CD4-positive, alpha-beta T cell treated with Interleukin-15 for 1 hour (primary cell): ENCODE results near the gene ACAD11.

Experiments
- DNase-seq: peaks from one replicate; pipeline ENCODE4 v3.0.0-alpha.2; 2020

ACAD11 gene

DNA sequence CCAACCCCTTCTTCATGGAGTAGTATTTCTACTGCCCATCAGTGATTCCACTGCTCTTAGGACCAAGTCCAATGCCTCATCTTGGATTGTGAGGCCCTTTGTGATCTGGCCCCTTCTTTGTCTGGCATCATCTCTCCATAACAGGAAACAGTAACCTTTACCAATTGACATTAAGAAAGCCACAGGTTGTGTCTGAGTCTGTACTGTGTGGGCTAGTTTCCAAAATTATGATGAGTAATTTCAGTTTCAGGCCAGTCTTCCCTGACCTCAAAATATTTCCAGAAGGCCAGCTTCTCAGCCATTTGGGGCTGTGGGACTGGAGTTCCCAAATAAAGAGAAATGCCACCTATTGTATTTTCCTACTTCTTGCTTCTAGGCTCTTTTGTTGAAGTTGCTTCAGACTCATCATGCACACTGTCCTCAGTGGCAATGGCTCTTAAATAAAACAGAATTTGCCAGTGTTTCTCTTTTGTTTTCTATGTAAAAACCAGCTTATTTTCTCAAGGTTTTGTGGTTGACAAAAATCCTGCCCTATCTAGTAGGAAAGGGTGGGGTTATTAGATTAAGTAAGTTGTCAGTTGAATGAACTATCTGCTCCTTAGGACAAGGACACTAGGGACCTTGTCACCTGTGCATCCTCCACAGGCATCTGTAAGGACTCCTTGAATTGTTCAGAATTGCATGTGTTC is 109.6 kb downstream of the ACAD11 start:
- DNase-seq, result no peak

- no peak for DNase-seq
These were observed 110.4 kb downstream of the ACAD11 start for GRCh38 chr3:132549169-132549568.

- no peak for DNase-seq
These were observed 114.1 kb downstream of the ACAD11 start for GRCh38 chr3:132545471-132545870.

DNA sequence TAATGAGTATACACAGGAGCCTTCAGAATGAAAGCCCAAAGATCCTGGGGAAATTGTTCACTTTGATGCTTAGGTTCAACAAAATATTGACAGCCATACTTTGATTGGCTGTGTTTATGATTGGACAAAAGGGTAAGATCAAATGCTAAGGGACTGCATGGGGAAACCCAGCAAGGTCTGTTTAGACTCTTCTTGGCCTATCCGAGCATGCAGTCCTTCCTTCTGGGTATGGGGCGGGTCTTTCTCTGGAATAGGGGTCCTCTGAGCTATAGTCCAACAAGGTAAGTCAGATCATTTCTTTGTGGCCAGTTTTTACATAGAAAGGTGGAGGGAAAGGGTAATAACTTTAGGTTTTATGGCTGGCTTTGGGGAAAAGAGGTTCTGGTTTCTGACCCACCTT is 115.5 kb downstream of the ACAD11 start:
- DNase-seq, result no peak

DNA sequence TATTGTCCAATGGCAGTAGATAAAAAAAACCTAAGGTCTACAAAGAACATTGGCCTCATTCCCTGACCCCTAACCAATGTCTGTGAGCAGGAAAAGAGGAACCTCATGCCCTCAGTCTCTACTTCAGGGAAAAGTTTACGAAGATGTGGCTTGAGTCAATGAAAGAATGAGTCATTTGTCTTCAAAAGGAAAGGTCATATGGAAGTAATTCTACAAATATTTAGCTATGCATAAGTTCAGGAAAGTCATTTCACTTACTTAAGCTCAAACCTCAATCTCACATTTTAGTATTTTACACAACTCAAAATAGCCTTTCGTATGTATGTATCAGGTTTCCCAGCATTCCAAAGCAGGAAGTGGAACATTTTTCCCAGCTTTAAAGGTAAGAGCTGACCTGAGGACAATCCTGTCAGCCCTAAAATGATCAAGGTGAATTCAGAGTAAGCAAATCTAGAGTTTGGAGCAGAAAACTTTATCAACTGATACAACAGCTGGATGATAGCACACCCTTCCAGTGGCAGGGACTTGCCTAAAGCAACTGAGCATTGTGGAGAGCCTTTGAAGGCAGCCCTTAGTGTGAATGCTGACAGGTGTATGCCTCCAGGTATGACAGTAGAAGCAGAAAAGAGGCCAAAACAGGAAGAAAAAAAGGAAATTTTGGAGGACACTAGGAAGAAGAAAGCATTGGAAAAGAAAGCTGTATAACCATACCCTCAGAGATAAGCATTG is 116.4 kb downstream of the ACAD11 start:
- DNase-seq, result no peak

- no peak for DNase-seq
These were observed 117.0 kb downstream of the ACAD11 start for GRCh38 chr3:132542577-132542976.

GRCh38 chr3:132539681-132540080 is 119.9 kb downstream of the ACAD11 start:
- no peak for DNase-seq

- DNase-seq, result no peak
These were observed 121.5 kb downstream of the ACAD11 start for GRCh38 chr3:132538072-132538471.

GRCh38 chr3:132537297-132537696 is 122.3 kb downstream of the ACAD11 start:
- DNase-seq, result no peak

DNA sequence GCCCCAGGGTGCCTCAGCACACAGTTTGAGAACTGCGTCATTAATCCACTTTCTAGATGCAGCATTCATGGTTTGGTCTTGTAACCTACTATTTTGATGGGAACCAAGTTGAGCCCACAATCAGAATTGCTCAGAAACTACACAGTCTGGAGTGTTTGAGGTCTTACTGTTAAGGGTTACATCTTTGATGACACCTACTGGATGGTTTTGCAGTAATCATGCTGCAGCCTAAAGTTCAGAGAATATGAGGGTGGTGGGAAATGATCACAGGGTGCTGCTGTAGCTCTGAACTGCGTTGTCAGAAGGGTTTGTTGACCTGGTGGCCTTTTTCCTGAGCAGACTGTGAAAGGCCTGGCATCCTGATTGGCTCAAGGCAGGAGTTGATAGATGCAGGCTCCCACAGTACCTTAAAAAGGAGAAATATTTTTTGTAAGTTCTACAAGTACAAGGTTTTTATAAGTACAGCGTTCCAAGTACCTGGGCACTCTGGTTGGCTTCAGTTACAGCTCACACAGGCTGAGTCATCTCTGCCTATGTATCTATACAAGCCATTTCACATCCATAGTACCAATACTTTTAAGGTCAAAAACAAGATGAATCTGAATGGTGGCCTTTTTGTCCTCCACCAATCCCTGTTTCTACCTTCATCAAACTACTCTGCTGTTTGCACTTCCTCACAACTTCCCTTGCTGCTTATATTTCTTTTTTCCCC is 123.0 kb downstream of the ACAD11 start:
- no peak for DNase-seq

DNA sequence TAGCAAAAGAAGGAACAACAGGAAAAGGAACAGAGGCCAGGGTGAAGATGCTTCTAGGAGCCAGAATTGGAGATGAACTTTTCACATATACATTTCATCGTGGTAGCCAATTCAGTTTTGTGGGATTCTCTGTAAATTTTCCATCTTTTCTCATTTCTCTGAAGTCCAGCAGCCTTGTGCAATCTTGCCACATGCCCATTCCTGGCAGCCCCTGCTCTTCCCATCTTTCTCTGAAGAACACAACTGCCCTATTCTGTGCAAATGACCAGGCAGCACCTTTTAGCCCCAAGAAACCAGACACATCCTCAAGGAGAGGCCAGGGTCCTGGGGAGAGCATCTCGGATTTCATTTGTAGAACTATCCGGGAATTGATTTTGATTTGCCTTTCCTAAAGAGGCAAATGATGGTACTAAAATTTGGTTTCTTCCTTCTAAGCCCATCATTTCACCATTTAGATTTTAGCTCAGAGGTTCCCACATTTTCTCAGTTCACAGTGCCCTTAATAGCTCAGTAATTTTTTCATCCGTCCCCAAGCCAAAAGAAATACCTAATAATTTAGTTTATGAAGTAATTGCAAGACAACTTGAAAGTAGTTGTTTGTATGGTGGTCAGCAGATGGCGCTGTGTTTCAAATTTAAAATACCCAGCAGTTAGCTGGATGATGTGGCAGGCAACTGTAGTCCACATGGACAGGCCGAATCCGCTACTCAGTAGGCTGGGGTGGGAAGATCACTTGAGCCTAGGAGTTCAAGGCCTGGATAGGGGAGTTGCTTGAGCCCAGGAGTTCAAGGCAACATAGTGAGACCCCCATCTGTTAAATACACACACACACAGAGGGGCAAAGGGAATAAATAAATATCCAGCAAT is 123.8 kb downstream of the ACAD11 start:
- DNase-seq, result peak; percentile 37

GRCh38 chr3:132530624-132531023 is 129.0 kb downstream of the ACAD11 start:
- no peak for DNase-seq

- DNase-seq, result no peak
These were observed 137.3 kb downstream of the ACAD11 start for GRCh38 chr3:132522353-132522752.

- no peak for DNase-seq
These were observed 137.7 kb downstream of the ACAD11 start for GRCh38 chr3:132521901-132522300.

DNA sequence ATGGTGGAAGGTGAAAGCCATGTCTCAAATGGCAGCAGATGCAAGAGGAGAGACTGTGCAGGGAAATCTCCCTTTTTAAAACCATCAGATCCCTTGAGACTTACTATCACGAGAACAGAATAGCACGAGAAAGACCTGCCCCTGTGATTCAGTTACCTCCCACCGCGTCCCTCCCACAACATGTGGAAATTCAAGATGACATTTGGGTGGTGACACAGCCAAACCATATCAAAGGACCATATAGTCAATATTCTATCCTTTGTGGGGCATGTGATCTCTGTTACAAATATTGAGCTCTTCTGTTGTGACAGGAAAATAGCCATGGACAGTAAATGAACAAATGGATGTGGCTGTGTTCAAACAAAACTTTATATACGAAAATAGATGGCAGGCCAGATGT is 139.7 kb downstream of the ACAD11 start:
- DNase-seq, result no peak

DNA sequence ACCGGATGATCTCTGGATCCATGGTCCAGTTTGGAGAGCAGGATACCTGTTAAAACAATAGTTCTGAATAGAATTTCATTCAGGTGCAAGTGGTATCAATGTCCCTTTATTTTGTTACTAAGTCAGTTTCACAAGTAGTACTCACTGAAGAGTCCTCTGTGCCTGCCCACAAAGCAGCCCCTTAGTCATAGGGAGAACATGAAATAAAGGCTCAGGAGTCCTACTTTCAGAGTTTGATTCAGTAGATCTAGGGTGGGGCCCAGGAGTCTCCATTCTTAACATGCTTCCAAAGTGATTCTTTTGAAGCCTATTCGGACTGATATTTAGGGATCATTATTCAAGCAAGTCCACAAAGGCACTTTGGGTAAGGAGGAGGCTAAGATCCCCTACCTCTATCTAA is 142.3 kb downstream of the ACAD11 start:
- no peak for DNase-seq

GRCh38 chr3:132513057-132513456 is 146.6 kb downstream of the ACAD11 start:
- DNase-seq, result no peak

DNA sequence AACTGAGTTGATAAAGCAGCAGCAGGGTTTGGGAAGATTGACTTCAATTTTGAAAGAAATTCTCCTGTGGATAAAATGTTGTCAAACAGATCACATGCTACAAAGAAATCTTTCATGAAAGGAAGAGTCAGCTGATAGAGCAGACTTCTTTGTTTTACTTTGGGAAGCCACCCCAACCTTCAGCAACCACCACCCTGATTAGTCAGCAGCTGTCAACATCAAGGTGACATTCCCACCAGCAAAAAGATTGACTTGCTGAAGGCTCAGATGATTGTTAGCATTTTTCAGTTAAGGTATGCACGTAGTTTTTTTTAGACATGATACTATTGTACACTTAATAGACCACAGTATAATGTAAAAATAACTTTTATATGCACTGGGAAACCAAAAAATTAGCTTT is 150.1 kb downstream of the ACAD11 start:
- no peak for DNase-seq

- no peak for DNase-seq
These were observed 150.5 kb downstream of the ACAD11 start for GRCh38 chr3:132509096-132509495.
